GM21529 (cell line): ENCODE data around the gene NAGK.
A peak's percentile ranks its signal among the peaks of the same experiment; 100 is the strongest.
"Not testable (repeated sequence)": the region's sequence is repeated elsewhere in the genome, so short reads cannot be mapped to it uniquely, and the experiment has no call there.

Experiments used
- ATAC-seq: cut with Tn5 transposase; IDR thresholded peaks from one replicate; pipeline ENCODE4 v1.9.1; 2021; ENCODE audit not compliant: unreplicated experiment

The NAGK gene

DNA sequence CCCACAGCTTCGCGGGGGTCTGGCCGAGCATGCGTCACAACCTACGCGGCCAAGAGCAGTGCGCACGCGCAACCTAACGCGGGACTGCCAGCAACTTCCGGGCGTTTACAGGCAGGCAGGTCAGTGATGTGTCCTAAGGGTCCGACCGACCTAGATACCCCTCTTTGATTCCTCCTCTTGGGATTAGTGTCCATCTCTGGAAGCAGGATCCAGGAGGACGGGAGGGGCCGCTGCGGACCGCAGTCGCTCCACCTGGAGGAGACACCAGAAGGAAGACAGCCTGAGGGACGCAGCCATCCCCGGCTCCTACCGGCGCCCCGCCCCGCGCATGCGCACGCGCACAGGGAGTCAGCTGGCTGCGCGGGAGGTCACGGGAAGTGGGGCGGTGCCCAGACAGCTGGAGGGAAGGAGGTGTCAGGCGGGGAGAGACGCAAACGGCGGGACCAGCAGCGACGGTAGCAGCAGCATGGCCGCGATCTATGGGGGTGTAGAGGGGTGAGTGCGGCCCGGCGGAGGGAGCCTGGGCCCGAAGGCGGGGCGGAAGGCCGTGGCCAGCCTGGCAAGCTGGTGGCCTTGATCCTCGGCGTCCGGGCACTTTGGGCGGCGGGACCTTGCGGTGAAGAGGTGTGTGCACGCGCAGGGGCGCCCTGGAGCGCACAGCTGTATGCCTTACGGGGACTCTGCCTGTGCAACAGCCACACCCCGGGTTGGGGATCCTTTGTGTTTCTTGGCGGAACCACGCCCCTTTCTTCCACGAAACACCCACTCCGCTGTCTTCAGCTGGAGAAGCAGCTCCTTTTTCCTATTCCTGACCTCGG is at the start of gene NAGK:
Gene NAGK (plus strand): TSS at position 431 of the 818 bp plus-strand sequence. CDS start 36 bp downstream, at position 467.
- peak; percentile 55 for ATAC-seq

DNA sequence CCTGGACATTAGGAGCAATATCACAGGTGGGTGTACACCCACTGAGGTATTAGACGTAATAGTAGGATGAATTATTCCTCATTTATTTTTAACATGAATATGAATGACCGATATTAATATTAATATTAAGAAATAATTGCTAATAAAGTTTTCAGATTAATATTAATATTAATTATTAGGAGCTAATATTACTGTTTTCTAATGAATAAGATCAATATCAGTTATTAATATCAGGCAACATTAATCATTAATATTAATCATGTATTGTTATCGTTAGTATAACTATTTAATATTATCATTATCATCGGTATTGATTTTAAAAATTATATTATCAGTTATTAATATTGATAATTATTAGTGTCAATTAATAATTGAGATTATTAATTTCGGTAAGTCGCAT is 48.5 kb upstream of the NAGK start:
- not testable (repeated sequence) for ATAC-seq

DNA sequence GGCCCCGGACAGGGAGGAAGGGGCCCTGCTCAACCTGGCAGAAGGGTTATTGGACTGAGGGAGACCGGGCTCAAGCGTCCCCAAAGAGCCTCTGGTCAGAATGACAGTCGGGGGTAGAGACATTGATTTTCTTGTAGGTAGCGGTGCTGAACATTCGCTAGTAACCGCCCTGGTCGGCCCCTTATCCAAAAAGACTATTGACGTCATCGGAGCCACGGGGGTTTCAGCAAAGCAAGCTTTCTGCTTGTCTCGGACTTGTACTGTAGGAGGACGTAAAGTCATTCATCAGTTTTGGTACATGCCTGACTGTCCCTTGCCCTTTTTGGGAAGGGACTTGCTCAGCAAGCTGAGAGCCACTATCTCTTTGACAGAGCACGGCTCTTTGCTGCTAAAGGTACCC is 47.1 kb upstream of the NAGK start:
- not testable (repeated sequence) for ATAC-seq

DNA sequence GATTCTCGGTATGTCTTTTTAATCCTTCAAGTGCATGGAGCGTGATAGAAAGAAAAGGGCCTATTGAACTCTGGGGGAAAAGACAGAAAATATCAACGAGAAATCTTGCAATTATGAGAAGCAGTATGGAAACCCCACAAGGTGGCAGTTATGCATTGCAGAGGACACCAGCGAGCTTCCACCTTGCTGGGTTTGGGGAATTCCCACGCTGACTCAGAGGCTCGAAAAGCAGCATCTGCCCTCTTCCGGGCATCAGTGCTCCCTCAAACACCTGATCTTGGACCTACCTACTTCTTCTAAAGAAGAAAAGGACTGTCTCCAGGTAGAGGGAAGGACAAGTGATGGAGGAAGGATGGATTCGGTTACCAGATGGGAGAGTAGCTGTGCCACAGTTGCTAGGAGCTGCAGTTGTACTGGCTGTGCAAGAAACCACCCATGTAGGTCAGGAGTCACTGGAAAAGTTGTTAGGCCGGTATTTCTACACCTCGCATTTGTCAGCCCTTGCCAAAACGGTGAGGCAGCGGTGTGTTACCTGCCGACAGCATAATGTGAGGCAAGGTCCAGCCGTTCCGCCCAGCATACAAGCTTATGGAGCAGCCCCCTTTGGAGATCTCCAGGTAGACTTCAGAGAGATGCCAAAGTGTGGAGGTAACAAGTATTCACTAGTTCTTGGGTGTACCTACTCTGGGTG is 44.8 kb upstream of the NAGK start:
- not testable (repeated sequence) for ATAC-seq

DNA sequence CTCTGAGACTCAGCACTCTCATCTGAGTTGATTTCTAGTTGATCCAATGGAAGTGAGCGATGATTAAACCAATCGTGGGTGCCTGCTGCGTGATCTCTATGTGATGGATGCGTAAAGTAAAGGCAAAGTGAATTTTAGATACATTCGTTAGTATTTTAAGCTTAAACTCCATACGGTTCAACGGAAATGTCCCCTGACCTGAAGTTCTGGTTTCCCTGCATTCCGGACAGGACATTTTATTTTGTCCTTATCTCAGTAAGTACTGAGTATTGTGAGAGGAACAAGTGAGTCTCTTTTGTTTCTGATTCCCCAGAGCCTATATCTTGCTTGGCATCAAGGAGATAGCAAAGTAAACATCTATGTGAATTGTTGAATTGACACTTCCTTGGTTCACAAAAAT is 32.2 kb upstream of the NAGK start:
- not testable (repeated sequence) for ATAC-seq

DNA sequence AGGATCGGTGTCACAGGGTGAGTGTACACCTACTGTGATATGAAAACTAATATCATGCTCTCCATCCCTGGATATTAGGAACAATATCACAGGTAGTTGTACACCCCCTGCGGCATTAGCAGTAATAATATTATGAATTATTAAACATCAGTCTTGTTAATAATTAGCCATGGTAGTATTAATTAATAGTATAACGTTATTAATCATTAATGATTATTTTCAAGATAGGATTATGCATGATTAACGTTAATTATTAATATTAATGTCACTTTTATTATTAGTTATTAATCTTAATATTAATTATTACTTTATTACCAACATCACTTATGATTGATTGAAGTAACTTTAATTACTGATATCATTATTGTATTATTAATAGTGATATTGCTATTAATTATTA is 26.2 kb upstream of the NAGK start:
- ATAC-seq: no peak

DNA sequence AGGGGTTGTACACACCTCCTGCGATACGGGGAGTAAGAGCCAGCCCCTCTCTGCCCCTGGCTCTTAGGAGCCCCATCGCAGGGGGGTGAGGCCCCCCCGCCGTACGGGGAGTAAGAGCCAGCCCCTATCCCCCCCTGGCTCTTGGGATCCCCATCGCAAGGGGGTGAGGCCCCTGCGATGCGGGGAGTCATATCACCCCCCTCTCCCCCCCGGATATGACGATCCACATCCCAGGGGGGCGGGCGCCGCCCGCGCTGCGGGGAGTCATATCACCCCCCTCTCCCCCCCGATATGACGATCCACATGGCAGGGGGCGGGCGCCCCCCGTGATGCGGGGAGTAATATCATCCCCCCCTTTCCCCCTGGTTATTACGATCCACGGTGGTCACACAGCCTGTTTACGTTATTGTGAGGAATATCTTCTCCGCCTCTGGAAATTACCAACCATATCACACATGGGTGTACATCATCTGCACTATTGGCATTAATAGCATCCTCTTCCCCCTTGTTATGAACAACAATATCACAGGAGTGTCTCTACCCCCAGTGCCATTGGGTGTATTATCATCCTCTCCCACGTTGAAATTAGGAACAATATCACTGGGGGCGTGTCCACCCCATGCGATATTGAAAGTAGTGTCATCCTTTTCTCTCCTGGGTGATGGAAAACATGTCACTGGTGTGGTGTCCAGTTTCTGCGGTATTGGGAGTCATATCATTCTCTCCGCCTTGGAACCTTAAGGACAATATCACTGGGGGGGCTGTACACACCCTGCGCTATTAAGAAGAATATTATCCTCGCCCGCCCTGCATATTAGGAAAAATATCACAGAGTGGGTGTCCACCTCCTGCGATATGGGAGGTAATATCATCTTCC is 24.7 kb upstream of the NAGK start:
- no peak for ATAC-seq

DNA sequence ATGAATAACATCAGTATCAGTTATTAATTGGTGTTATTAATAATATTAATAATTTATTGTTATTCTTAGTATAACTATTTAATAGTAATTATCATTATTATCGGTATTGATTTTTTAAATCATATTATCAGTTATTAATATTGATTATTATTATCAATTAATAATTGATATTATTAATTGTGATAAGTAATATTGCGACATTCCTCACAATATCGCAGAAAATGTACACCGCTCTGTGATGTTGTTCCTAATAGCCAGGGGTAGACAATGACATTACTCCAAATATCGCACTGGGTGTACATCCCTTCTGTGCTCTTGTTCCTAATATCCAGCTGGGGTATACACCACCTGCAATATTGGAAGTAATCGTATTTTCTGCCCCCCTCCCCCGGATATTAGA is 23.3 kb upstream of the NAGK start:
- ATAC-seq: no peak

DNA sequence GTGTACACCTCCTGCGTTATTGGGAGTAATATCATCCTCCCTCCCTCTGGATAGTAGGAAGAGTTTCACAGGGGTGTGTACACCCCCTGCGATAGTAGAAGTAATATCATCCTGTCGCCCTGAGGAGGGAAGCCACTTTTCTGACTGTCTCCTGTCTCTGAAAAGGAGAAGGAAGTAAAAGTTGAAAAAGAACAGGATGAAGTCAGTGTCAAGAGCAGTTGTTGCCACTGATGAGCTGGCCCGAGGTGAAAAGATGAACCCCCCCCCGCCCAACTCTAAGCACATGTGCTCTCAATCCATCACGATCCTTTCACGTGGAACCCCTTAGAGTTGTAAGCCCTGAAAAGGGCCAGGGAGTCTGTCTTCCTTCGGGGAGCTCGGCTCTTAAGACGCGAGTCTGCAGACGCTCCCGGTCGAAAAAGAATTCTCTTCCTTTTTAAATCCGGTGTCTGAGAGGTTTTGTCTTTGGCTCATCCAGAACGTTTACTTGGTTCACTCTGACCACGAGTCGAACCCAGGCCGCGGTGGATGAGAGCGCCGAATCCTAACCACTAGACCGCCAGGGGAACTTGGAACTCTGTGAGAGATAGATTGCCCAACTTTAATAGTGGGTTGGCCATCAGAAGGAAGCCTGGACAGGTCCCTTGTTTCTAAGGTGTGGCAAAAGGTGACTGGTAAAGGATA is 22.4 kb upstream of the NAGK start:
- no peak for ATAC-seq

DNA sequence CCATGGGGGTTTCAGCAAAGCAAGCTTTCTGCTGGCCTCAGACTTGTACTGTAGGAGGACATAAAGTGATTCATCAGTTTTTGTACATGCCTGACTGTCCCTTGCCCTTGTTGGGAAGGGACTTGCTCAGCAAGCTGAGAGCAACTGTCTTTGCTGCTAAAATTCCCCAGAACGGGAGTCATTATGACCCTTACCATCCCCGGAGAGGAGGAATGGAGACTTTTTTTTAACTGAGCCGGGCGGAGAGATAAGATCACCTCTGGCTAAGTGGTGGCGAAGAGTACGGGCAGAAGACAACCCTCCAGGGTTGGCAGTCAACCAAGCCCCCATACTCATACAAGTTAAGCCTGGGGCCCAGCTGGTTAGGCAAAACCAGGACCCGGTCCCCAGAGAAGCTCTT is 20.4 kb upstream of the NAGK start:
- no peak for ATAC-seq

DNA sequence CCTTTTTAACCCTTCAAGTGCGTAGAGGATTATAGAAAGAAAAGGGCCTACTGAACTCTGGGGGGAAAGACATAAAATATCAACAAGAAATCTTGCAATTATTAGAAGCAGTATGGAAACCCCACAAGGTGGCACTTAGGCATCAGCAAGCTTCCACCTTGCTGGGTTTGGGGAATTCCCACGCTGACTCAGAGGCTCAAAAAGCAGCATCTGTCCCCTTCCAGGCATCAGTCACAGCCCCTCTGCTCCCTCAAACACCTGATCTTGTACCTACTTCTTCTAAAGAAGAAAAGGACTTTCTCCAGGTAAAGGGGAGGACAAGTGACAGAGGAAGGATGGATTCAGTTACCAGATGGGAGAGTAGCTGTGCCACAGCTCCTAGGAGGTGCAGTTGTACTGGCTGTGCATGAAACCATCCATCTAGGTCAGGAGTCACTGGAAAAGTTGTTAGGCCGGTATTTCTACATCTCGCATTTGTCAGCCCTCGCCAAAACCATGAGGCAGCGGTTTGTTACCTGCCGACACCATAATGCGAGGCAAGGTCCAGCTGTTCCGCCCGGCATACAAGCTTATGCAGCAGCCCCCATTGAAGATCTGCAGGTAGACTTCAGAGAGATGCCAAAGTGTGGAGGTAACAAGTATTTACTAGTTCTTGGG is 18.6 kb upstream of the NAGK start:
- ATAC-seq: not testable (repeated sequence)

DNA sequence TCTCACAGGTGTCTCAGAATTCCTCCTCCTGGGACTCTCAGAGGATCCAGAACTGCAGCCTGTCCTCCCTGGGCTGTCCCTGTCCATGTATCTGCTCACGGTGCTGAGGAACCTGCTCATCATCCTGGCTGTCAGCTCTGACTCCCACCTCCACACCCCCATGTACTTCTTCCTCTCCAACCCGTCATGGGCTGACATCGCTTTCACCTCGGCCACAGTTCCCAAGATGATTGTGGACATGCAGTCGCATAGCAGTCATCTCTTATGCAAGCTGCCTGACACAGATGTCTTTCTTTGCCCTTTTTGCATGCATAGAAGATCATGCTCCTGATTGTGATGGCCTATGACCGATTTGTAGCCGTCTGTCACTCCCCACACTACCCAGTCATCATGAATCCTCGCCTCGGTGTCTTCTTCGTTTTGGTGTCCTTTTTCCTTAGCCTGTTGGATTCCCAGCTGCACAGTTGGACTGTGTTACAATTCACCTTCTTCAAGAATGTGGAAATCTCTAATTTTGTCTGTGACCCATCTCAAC is 13.2 kb upstream of the NAGK start:
- ATAC-seq: not testable (repeated sequence)

DNA sequence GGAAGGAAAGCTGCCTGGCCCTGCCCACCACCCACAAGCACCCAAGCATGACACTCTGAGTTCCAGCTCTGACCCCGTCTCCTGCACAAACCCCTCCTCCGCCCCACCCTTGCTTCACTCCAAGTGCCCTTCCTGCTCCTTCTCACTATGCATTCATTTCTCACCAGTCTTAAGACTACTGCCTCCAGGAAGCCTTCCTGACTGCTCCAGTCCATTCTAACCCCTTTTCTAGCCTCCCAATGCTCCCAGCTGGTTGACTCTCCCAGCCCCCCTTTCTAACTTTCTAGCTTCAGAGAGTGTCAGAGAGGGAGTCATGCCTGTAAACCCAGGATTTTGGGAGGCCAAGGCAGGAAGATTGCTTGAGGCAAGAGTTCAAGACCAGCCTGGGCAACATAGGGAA is 8.2 kb upstream of the NAGK start:
- no peak for ATAC-seq

DNA sequence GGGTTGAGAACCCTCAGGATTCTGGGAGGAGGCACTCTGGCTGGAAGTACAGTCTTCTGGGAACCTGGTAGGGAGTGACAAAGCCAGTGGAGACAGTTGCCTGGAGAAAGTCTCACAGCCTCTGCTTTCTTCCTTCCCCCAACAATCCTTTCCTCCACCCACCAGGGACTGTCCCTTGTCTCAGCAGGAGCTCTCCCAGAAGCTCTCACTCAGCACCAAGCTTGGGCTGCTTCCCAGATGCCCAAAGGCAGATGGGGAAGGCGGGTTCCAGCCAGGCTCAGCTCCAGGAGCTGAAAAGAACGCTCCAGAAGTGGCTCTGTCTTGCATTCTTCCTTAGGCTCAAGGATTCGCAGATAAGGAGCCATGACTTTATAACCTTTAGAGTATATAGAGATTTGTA is 7.6 kb upstream of the NAGK start:
- no peak for ATAC-seq

DNA sequence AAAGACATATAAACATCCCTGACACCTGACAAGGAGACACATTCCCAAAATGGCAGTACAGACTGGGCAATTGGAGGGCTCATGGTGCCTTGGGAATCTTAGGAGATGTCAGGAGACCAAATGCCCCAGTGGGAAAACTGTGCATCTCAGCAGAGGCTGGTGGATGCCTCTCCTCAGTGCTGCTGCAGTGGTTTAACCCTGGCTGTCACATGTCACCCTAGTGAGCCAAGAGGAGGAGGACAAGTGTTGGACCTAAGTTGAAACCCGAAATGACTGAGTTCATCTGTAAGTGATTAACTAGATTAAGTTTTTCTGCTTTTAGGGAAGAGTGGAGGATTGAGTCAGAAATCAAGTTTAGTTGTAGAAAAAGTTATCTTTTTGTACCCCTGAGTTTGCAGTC is 5.2 kb upstream of the NAGK start:
- no peak for ATAC-seq

DNA sequence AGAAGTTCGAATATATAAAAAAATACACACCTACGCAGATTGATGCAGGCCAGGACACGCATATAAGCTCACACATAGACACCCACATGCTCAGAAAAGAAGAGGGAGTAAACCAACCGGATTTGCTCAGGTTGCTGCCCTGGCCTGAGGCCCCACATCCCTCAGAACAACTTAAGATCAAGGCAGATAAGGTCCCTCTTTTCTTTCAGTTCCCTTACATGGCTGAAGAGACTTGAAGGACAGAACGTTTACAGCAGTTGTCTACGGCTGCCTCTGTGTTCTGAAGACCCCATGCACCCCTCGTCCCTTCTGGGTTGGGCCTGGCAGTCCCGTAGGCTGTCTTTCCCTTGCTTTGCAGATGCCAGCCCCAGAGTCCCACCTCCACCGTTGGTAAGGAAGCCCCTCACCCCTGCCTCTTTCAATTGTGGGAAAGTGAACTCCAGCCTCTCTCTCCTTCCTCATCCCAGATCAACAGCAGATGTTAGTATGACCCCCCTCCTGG is 4.3 kb upstream of the NAGK start:
- ATAC-seq: no peak

DNA sequence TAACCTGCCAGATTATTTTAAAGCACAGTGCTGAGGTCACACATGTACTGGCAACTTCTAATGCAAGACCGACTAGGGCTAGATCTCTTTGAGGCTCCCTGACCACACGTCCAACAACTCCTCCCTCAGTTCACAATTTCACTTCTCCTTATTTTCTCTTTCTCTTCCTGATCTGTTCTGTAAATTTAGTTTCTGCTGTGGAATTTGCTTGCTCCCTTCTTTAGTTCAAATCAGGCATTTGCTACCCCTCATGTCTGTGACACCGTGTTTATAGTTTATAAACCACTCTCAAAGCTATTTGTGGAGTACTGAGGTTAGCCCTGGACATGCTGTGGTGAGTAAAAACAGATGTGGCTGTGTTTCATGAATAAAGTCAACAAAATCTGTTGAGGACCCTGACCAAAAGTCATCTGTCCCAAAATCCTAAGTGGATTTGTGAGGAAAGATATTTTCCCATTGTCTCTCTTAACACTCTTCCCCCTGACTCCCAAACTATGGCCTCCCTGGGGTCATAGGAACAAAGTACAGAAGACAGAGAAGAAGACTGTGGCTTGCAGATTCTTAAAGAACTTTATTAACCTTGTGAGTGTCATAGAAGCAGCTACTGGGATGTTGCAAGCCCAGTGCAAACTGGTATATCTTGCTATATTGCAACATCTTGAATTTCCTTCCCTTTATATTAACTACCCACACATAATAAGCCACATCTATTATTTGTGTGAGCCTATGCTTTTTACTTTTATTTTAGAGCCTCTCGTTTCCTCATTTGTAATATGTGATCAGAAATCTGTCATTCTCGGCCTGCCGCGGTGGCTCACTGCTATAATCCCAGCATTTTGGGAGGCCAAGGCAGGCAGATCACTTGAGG is 3.5 kb upstream of the NAGK start:
- ATAC-seq: peak; percentile 25

DNA sequence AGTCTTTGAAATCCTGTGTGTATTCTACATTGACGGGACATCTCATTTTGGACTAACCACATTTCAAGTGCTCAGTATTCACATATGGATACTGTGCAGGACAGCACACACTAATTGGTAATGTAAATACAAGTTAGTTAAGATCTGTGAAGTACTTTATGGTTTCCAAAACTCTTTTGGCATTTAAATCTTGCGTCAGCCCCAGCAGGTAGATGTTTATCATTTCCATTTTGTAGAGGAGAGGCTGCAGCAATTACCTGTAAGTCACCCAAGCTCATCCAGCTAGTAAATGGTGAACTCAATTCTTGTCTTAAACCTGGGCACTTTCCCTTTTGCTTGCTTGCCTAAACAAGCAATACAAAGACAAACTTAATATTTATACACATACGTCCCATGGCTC is 1.6 kb upstream of the NAGK start:
- no peak for ATAC-seq
